HFFc6 (cell line): ENCODE data around the gene TMEM225B. TPM values are rescaled to one million over a fixed set of nuclear protein-coding genes. Genes with fewer than 3 reads are reported as not detected.

Experiments
- DNase-seq: peaks from one replicate; pipeline ENCODE4 v3.0.0-alpha.2; 2018
- H3K27ac Mint-ChIP-seq: 2 replicates; pipeline ENCODE4 v1.8.0; 2020; ENCODE audit warnings: mild to moderate bottlenecking, mixed read lengths
- H3K27me3 Mint-ChIP-seq: 2 replicates; pipeline ENCODE4 v1.8.0; 2021; ENCODE audit warnings: mild to moderate bottlenecking, moderate library complexity, mixed read lengths; ENCODE audit not compliant: insufficient read depth
- H3K36me3 Mint-ChIP-seq: 2 replicates; pipeline ENCODE4 v1.8.0; 2021; ENCODE audit warnings: low read depth, mixed read lengths
- H3K4me1 Mint-ChIP-seq: 2 replicates; pipeline ENCODE4 v1.8.0; 2020; ENCODE audit warnings: low read depth, mixed read lengths
- H3K4me3 Mint-ChIP-seq: 2 replicates; pipeline ENCODE4 v1.8.0; 2020; ENCODE audit warnings: mild to moderate bottlenecking, moderate library complexity, mixed read lengths
- H3K9me3 Mint-ChIP-seq: 2 replicates; pipeline ENCODE4 v1.8.0; 2020; ENCODE audit warnings: mild to moderate bottlenecking, mixed read lengths
- total RNA-seq, 6 experiments: library from RNA; stranded (reverse); fragmentation: NEBNext Ultra II Directional; extraction: Animal tissue kit (Norgen Biotek cat#: 25700); gene quantifications; 2 replicates in 1 of 6; 3 replicates in 5 of 6; pipeline ENCODE4 v1.2.3, GENCODE V29; 2021
- TF ChIP-seq, protein P1 (sequence below): fragments of 200-600 bp; sonication (generic); IDR thresholded peaks from 2 replicates; pipeline ENCODE4 v1.5.0; 2021; ENCODE audit warnings: antibody characterized with exemption, mild to moderate bottlenecking

Gene TMEM225B
- total RNA-seq, 6 experiments from 2014 or later: 0.24 to 1.4 (median 0.52) TPM

DNA sequence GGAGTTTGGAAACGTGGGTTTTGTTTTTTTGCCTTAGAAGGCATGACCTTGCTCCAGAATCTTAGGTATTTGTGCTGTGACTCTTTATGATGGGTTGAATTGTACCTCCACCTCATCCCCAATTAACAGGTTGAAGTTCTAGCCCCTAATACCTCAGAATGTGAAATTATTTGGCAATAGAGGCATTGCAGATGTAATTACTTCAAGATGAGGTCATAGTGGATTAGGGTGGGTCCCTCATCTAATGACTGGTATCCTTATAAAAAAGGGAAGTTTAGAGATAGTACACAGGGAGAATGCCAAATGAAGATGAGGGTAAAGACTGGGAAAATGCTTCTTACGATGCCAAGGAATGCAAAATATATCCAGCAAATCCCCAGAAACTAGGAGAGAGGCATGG lies 43.1 kb upstream of the TMEM225B start:
- Mint-ChIP-seq H3K4me3 (no peak overlapping the region), H3K9me3 (no peaks in the 10 kb centered on the region), H3K27me3 (no peaks in the 10 kb centered on the region; the same call in 1 of the 2 replicates), H3K4me1 (peaks cover 28% of the 10 kb centered on the region), H3K36me3 (peaks cover 32% of the 10 kb centered on the region), H3K27ac (no peak overlapping the region)
- TF ChIP-seq, protein P1, sequence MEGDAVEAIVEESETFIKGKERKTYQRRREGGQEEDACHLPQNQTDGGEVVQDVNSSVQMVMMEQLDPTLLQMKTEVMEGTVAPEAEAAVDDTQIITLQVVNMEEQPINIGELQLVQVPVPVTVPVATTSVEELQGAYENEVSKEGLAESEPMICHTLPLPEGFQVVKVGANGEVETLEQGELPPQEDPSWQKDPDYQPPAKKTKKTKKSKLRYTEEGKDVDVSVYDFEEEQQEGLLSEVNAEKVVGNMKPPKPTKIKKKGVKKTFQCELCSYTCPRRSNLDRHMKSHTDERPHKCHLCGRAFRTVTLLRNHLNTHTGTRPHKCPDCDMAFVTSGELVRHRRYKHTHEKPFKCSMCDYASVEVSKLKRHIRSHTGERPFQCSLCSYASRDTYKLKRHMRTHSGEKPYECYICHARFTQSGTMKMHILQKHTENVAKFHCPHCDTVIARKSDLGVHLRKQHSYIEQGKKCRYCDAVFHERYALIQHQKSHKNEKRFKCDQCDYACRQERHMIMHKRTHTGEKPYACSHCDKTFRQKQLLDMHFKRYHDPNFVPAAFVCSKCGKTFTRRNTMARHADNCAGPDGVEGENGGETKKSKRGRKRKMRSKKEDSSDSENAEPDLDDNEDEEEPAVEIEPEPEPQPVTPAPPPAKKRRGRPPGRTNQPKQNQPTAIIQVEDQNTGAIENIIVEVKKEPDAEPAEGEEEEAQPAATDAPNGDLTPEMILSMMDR: no peak
- DNase-seq: no peak

- H3K9me3 Mint-ChIP-seq: no peaks in the 10 kb centered on the region
Measured at GRCh38 chr7:99557196-99557607, 40.9 kb upstream of the TMEM225B start.

DNA sequence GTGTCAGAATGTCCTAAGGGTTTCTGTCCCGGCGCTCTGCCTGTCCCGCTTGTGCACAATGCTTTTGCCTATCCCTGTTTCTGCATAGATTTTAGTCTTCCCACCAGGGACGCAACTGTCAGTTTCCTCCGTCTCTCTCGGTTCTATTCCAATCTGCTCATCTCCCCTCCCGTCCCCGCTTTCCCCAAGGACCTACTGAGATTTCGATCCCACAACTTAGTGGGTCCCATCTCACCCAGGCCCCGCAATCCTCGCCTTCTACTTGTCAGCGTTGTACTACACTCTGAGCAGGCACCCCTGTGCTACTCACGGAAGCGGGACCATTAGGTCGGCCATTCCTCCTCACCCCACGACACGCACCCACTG lies 40.1 kb upstream of the TMEM225B start:
- H3K36me3 Mint-ChIP-seq: peaks cover 50% of the 10 kb centered on the region
- H3K4me1 Mint-ChIP-seq: peaks cover 45% of the 10 kb centered on the region
- H3K9me3 Mint-ChIP-seq: no peaks in the 10 kb centered on the region
- H3K27me3 Mint-ChIP-seq: no peaks in the 10 kb centered on the region; the same call in none of the 2 replicates
- TF ChIP-seq, protein P1: no peak
- DNase-seq: no peak
- H3K27ac Mint-ChIP-seq: peak overlapping the region; percentile 96
- peak overlapping the region; percentile 98 for H3K4me3 Mint-ChIP-seq

More at GRCh38 chr7:99557196-99557607, 40.9 kb upstream of the TMEM225B start:
- H3K36me3 Mint-ChIP-seq: peaks cover 45% of the 10 kb centered on the region
- no peak for DNase-seq
- H3K4me3 Mint-ChIP-seq: peak overlapping the region; percentile 98
- peaks cover 45% of the 10 kb centered on the region for H3K4me1 Mint-ChIP-seq
- TF ChIP-seq, protein P1: no peak
- no peaks in the 10 kb centered on the region; the same call in none of the 2 replicates for H3K27me3 Mint-ChIP-seq
- H3K27ac Mint-ChIP-seq: peak overlapping the region; percentile 96

DNA sequence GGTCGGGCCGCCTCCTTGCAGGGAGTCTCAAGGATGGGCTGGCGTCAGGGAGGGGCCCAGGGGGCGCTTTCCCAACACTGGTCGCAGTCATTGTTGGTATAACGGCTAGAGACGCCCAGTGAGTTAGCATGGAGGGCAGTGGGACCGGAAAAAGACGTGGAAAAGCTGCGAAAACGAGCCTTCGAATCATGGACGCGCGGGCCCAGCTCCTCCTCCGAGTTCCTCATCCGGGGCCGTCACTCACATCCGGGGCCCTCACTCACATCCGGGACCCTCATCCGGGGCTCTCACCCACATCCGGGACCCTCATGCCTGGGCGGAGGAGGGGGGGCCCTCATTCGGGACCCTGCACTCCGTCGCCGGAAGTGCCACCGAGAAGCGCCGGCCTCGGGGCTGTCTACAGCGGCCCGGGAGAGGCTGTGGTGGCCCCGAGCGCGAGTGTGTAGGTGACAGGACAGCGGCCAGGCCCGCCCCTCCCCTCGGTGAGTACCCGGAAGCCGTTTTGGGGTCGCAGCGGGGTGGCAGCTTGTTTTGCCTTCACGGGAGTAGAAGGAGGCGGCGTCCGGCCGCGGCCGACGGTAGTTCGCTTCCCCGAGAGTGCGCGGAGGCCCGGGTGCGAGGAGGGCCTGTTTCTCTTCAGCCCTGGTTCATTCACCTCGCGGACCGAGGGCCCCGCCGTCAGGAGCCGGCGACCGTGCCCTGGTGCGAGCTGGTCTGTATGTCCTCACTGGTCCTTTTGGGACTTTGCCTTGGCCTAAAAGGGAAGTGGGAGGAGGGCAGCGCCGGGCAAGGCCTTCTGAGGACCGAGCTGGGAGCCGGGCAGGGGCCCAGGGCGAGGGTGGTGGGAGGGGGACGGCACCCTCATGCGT lies 39.5 kb upstream of the TMEM225B start, which contains the start of gene ZNF655:
Gene ZNF655 (plus strand): TSS at position 337 of the 869 bp plus-strand sequence. CDS start 1,918 bp downstream, outside the sequence.
- Mint-ChIP-seq H3K9me3 (no peaks in the 10 kb centered on the region), H3K4me3 (peak within 1 kb of the TSS; percentile 98)

DNA sequence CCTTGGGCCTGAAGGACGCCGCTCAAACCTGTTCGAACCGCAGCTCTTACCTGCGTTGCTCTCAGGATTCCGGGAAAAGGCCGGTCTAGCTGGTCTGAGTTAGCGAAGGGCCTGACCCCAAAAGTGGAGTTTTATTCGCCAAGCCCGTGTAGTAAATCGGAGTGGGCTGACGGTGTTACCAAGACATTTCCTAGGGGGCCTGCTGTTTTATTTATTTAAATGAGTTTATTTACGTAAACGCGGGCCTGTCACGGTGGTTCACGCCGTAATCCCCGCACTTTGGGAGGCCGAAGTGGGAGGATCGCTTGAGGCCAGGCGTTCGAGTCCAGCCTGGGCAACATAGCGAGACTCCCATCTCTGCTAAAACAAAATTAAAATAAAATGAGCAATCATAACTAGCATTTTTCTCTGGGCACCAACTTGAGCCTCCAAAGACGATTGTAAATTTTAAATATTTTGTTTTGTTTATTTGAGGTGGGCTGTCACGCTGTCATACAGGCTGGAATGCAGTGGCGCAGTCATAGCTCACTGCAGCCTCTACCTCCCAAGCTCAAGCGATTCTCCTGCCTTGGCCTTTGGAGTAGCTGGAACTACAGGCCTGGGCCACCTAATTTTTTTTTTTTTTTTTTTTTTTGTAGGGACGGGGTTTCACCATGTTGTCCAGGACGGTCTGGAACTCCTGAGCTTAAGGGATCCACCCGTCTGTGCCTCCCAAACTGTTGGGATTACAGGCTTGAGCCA lies 38.7 kb upstream of the TMEM225B start:
- H3K27me3 Mint-ChIP-seq: no peaks in the 10 kb centered on the region; the same call in none of the 2 replicates
- H3K9me3 Mint-ChIP-seq: no peaks in the 10 kb centered on the region
- no peak for DNase-seq
- H3K36me3 Mint-ChIP-seq: peaks cover 56% of the 10 kb centered on the region
- TF ChIP-seq, protein P1: no peak
- H3K4me3 Mint-ChIP-seq: peak overlapping the region; percentile 98
- peaks cover 55% of the 10 kb centered on the region for H3K4me1 Mint-ChIP-seq
- H3K27ac Mint-ChIP-seq: peak overlapping the region; percentile 96

More for the DNA sequence above, 39.5 kb upstream of the TMEM225B start, which contains the start of gene ZNF655:
- DNase-seq: peak; percentile 77
- peak within 1 kb of the TSS; percentile 96 for H3K27ac Mint-ChIP-seq
- TF ChIP-seq, protein P1: peak; percentile 42; the same call in 1 of the 2 replicates
- H3K27me3 Mint-ChIP-seq: no peaks in the 10 kb centered on the region; the same call in none of the 2 replicates
- peaks cover 47% of the 10 kb centered on the region for H3K4me1 Mint-ChIP-seq
- peaks cover 52% of the 10 kb centered on the region for H3K36me3 Mint-ChIP-seq
